Measurements from ENCODE around the gene PRDM1. TPM values are rescaled to one million over a fixed set of nuclear protein-coding genes. Genes with fewer than 3 reads are reported as not detected.

Gene PRDM1
- total RNA-seq, 4 donors from 2014 or later, result 31.3 to 51.9 (median 40.9) TPM

GRCh38 chr6:106055489-106055888, 30.6 kb upstream of the PRDM1 start:
- no peak overlapping the region for H3K4me3 ChIP-seq (ENCODE audit: low read depth, poor library complexity, severe bottlenecking)
- TF ChIP-seq POLR2A (IDR thresholded peaks at IDR 0.05) (no peak), CTCF (IDR thresholded peaks at IDR 0.05) (no peak)
- 82 to 89% methylated on average over 4 of the region's 4 CpGs for WGBS, 2 donors
- DNase-seq (ENCODE audit: low spot score in 2 of 2), result no peak
- intact Hi-C loops (cut with DNase I; ENCODE audit: low total_unique reads), result no loop called here

GRCh38 chr6:106056060-106056745, 29.9 kb upstream of the PRDM1 start:
- TF ChIP-seq CTCF (IDR thresholded peaks at IDR 0.05) (no peak), POLR2A (IDR thresholded peaks at IDR 0.05) (no peak)

GRCh38 chr6:106056746-106057390, 29.3 kb upstream of the PRDM1 start:
- 53 to 69% methylated on average over 1 of the region's 1 CpG for WGBS, 2 donors
- TF ChIP-seq POLR2A (IDR thresholded peaks at IDR 0.05) (no peak), CTCF (IDR thresholded peaks at IDR 0.05) (no peak)
- H3K4me3 ChIP-seq (ENCODE audit: low read depth, poor library complexity, severe bottlenecking), result no peak overlapping the region
- DNase-seq (ENCODE audit: low spot score in 2 of 2), result no peak
- intact Hi-C loops (cut with DNase I; ENCODE audit: low total_unique reads), result no loop called here

More at GRCh38 chr6:106056060-106056745, 29.9 kb upstream of the PRDM1 start:
- H3K4me3 ChIP-seq (ENCODE audit: low read depth, poor library complexity, severe bottlenecking), result no peak overlapping the region
- no peak for DNase-seq (ENCODE audit: low spot score in 2 of 2)
- WGBS, 2 donors, result 79 to 83% methylated on average over 5 of the region's 5 CpGs
- intact Hi-C loops (cut with DNase I; ENCODE audit: low total_unique reads), result no loop called here

- no peak for TF ChIP-seq CTCF (IDR thresholded peaks at IDR 0.05)
- no peak for TF ChIP-seq POLR2A (IDR thresholded peaks at IDR 0.05)
- WGBS, 2 donors, result 86 to 92% methylated on average over 2 of the region's 2 CpGs
- DNase-seq (ENCODE audit: low spot score in 2 of 2), result no peak
- H3K4me3 ChIP-seq (ENCODE audit: low read depth, poor library complexity, severe bottlenecking), result no peak overlapping the region
- intact Hi-C loops (cut with DNase I; ENCODE audit: low total_unique reads), result no loop called here
Observed at GRCh38 chr6:106059331-106059730, 26.8 kb upstream of the PRDM1 start.

DNA sequence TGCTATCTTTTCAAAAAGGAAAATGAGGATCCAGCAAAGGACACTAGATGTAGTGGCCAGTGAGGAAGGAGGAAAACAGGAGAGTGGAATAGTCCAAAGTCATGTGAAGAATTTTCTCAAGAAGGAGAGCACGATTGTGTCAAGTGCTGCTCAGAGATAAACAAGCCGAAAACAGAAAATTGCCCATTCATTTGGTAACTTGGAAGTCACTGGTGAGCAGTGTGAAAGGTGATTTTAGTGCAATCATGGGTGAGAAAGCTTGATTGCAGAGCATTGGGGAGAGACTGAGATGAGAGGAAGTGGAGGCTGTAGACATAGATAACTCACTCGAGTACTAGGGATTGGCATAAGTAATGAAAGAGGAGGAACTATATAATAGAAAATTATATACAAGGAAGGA, 26.0 kb upstream of the PRDM1 start:
- H3K4me3 ChIP-seq (ENCODE audit: low read depth, poor library complexity, severe bottlenecking), result no peak overlapping the region
- no peak for DNase-seq (ENCODE audit: low spot score in 2 of 2)
- no peak for TF ChIP-seq POLR2A (IDR thresholded peaks at IDR 0.05)
- no peak for TF ChIP-seq CTCF (IDR thresholded peaks at IDR 0.05)
- WGBS, 2 donors, result 81 to 84% methylated on average over 3 of the region's 3 CpGs
- intact Hi-C loops (cut with DNase I; ENCODE audit: low total_unique reads), result no loop called here
